Measurements from ENCODE around the gene LYAR. TPM values are rescaled to one million over a fixed set of nuclear protein-coding genes. Genes with fewer than 3 reads are reported as not detected.

Gene LYAR, protein sequence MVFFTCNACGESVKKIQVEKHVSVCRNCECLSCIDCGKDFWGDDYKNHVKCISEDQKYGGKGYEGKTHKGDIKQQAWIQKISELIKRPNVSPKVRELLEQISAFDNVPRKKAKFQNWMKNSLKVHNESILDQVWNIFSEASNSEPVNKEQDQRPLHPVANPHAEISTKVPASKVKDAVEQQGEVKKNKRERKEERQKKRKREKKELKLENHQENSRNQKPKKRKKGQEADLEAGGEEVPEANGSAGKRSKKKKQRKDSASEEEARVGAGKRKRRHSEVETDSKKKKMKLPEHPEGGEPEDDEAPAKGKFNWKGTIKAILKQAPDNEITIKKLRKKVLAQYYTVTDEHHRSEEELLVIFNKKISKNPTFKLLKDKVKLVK
- polyA plus RNA-seq (2013, experiment 1 of 2; ENCODE audit: insufficient read length) = 13.8 TPM
- 15.5 TPM for polyA plus RNA-seq (2013, experiment 2 of 2; ENCODE audit: insufficient read length)

DNA sequence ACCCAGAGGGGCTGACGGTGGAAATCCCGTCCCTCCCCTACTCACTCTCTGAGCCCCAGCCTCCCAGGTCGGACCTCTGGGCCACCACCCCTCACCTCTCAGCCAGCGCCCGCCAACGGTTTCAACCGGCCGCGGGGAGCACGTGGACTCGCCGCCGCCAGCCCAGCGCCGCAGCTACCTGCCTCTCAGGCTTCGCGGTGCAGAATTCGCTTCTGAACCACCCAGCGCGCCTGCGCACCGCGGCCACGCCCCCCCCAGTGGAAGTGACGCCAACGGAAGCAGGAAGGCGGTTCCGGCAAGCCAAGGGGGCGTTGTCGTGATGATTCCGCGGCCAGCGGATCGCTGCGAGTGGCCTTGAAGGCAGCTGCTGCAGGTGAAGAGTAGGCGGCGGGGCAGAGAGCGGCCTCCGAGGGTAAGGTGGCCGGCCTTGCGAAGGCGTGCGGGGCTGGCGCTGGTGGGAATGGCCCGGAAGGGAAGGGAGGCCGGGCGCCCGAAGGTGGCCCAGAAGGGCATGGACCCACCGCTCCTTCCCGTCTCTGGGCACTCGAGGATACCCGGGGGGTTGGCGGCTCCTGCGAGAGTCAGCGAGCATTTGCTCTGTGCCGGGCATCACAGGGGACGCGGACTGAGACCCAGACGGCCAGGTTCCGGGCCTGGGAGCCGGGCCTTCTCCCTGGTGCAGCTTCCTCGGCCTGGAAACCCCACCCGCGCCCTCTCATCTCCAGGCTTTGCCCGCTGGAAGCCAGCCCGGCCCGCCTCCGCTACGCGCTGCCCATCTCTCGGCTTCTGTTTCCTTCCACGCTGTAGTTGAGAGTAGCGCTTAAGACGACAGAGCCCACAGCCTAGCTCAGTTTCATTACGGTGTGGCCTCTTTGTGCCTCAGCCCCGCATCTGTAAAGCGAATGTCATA, at the start of gene LYAR, which contains the start of gene ZBTB49:
LYAR (minus strand) TSS at position 214 of the 910 bp plus-strand sequence. CDS start 6,412 bp downstream, outside the sequence.
ZBTB49 (plus strand) TSS at position 311 of the 910 bp plus-strand sequence. CDS start 9,695 bp downstream, outside the sequence.
- peak; percentile 83 for DNase-seq

DNA sequence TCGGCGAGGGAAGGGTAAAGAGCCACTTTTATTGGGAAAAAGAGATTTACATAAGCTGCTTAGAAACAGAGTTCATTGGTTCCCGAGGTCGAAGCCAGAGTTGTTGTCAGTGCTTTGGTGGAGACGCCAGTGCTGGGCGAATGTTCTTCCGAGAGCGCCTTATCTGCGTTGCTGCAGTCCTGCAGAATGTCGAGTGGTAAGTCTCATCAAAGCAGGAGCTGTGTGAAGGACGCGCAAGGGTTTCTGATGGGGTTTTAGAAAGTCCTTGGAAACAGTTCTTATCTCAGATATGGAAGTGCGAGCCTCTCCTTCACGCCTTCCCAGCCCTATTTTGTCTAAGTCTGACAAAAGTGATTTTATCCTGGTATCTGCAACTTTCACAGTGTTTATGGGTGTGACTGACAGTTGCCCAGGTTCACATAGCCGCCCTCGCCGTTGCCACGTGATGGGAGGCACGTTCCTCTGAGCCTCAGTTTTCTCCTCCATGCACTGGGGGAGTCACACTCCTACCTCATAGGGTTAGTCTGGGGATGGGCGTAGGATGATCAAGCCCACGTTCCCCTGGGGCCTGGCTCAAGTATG, 49.6 kb upstream of the LYAR start:
- no peak for DNase-seq

DNA sequence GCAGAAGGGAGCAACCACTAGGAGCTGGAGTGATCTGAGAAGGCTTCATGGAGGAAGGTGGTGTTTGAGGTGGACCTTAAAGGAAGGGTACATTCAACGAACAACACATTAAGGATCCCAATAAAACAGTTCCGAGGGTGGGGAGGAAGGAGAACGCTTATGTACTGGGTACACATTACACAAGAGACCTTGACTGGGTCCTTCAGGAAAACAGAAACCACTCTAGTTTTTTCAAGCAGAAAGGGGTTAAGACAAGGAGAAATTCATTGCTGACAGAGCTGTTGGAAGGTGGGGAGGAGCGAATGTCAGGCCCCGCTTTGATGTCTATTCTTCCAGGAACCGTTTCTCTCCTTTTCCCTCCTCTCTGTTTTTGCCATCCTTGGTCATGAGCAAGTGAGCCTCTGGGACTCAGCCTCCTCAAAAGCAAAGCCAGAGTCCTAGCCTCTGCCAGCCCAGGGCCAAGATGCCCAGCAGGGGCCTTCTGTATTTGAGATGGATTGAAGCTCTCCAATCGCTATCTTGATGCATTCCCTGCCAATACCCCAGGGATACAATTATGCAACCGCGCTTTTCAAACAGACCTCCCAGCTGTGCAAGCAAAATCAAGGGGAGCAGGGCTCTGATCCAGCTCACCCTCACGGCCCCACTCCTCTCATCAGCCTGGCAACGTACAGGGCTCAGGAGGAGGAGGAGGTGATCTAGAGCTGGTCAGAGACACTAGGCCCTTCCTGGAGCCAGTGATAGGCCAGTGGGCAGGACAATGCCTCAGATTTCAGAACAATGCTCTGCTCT, 48.5 kb upstream of the LYAR start:
- no peak for DNase-seq

DNA sequence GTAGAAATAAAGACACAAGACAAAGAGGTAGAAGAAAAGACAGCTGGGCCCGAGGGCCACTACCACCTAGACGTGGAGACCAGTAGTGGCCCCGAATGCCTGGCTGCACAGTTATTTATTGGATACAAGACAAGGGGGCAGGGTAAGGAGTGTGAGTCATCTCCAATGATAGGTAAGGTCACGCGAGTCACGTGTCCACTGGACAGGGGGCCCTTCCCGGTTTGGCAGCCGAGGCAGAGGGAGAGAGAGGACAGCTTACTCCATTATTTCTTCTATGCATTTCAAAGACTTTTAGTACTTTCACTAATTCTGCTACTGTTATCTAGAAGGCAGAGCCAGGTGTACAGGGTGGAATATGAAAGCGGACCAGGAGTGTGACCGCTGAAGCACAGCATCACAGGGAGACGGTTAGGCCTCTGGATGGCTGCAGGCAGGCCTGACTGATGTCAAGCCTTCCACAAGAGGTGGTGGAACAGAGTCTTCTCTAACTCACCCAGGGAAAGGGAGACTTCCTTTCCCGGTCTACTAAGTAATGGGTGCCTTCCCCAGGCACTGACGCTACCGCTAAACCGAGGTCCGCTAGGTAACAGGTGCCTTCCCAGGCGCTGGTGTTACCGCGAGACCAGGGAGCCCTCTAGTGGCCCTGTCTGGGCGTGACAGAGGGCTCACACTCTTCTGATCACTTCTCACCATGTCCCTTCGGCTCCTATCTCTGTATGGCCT, 45.0 kb upstream of the LYAR start:
- DNase-seq = peak; percentile 39

DNA sequence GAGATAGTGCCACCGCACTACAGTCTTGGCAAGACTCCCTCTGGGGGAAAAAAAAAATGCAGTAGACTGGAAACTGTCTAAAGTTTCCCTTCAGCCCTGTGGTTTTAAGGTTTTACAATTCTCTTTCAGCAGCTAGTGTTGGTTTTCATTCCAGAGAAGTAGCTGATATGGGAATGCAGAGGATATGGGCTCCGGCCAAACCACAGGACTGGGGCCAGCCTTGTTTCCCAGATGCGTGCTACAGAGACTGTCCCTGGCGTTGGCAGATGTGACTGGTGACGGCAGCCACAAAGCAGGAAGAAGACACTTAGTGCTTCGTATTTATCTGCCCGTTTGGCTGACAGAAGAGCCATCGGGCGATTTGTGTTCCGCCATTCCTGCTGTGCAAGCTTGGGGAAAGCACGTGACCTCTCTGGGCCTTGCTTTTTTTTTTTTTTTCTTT, 43.3 kb upstream of the LYAR start:
- peak; percentile 90 for DNase-seq

DNA sequence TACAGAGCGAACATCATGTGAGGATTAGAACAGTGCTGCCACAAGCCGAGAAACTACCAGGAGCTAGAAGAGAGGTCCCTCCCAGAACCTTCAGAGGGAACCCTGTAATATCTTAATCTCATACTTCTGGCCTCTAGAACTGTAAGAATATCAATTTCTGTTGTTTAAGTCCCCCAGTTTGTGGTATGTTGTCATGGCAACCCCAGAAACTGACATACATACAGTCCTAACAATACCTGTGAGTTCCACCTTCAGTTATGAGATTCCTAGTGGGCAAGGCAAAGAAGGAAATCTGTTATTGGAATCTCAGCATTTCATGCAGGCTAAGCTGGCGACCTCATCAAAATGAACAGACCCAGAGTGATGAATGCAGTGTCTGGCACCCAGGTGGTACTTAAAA, 42.6 kb upstream of the LYAR start:
- DNase-seq = no peak

DNA sequence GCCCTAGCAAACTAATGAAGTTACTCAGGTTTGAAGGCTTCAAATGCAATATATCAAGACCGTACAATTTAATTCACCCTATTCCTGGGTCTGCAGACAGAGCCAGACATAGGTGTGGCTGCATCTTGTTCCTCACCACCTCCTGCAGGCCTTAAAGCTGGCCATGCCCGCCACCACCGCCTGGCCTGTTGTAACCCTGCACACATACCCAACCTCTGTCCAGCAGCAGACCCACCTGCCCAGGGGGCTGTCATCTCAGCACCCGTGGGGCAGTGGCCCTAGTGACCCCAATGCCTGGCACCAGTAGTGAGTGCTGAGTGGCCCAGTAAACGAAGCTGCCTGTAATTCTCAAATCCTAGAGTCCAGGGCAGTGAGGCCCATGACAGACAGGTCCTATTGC, 40.8 kb upstream of the LYAR start:
- DNase-seq = no peak

DNA sequence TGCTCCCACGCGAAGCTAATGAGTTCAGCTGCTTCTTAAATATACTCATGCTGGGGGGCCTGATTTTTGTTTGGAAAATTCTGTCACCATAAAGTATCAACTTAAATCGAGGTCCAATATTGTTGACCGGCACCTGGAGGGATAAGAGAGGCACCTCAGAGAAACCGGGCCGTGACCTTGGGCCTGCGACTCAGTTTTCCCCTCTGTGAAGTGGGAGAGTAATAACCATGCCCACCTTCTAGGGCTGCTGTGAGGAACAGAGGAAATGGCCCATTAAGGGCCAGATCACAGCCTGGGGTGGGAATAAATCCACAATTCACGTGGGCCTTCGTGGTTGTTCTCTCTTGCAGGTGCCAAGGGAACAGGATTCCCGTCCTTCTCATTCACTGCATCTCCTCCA, 39.5 kb upstream of the LYAR start:
- no peak for DNase-seq

DNA sequence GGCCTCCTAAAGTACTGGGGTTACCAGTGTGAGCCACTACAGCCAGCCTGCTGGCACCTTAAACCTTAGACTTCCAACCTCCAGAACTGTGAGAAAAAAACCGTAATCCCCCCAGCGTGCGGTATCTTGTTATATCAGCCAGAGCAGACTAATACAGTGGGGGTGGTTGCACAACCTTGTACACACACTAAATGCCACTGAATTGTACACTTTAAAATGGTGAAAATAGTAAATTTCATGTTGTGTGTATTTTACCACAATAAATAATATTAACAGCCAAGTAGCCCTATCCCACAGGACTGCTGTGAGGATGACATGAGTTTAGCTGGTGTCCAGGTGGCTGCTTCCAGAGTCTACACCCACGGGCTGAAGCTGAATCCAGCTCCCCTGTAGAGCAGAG, 38.9 kb upstream of the LYAR start:
- no peak for DNase-seq

DNA sequence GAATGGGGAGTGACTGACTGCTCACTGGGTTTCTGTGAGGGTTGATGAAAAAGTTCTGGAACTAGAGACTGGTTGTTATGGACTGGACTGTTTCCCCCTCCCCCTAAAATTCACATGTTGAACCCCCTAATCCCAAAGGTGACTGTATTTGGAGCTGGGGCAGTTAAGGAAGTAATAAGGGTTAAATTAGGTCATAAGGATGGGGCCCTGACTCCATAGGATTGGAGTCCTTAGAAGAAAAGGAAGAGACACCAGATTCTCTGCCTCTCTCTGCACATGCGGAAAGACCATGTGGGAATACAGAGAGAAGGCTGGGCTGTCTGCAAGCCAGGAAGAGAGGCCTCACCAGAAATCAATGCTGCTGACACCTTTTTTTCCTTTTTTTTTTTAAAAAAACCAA, 38.3 kb upstream of the LYAR start:
- no peak for DNase-seq

DNA sequence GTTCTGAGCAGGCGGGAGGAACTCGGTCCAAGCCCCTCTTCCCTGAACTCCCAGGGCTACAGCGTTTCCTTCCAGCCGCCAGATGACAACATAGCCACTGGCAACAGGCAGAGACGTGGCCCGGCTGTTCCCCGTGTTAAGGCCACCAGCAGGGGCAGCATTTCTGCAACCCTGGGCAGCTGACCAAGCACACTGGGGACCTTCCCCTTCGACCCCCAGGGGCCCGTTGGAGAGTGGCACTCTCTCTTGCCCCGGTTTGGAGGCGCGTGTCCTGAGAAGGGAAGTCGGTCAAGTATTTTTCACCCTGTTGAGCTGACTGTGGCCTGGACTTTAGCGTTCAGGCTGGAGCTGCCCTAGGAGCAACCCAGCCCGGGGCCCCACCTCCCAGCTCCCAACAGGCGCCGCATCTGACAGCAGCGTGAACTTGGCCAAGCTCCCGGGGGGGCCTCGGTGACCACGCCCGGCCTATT, 37.7 kb upstream of the LYAR start:
- peak; percentile 10 for DNase-seq

DNA sequence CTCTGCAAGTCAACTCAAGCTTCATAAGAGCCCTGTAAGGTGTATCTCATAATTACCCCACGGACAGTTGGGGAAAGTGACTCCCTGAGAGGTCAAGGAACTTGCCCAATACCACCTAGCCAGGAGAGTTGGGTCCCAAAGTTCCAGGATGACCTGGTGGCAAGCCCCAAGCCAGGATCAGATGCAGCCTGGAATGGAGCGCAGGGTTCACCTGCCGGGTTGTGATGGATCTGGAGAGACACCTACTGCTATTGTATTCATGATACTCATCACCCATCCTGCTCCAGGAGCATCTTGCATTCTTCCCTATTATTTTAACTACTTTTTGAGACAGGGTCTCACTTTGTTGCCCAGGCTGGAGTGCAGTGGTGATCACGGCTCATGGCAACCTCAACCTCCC, 36.2 kb upstream of the LYAR start:
- DNase-seq = no peak

DNA sequence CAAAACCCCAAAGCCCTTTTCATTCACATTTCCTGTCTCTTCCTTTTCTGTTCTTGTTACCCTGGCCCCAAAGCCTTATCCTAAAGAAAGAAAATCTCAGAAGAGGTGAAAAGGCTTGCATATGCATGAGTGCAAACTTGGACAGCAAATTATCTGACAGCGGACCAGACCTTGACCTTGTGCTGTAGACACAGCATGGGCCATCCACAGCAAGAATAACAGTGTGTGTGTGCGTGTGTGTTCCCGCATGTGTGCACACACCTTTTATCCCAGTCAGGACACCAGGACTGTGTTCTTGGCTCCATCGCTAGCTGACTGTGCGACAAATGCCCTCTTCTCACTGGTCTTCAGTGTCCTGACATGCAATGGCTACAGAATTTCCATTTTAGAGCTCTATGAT, 35.4 kb upstream of the LYAR start:
- no peak for DNase-seq

DNA sequence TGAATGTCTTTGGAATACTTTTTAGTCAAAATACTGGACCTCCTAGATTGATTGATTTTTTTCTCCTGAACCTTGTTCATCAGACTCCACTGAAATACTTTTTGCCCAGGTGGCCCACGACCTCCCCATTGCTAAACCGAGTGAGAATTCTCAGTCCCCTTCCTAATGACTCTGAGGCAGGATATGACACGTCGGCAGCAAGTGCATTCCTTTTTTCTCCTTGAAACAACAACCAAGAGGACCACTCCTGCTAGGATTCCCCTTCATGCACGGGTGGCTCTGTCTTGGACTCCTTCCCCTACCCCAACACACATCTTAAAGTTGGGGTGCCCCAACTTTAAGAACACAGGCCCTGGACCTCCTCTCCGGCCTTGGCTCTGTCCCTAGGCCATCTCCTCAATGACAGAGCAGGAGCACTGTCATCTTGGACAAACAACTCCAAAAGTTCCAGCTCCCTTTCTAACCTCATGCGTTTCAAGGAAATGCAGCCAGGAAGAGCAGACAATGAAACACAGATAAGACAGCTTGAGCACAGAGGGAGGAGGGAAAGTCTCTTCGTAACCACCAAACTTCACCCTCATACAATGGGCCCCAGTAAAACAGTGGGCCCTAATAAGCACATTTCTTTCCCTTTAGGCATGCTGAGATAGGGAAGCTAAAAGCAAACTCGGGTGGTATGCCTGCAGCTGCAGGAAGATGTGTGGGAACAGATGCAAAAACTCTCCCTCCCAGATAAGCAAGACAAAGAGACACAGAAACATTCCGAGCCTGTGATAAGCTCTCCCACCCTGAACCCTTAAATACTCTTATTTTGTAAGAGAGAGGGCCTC, 34.0 kb upstream of the LYAR start:
- no peak for DNase-seq

DNA sequence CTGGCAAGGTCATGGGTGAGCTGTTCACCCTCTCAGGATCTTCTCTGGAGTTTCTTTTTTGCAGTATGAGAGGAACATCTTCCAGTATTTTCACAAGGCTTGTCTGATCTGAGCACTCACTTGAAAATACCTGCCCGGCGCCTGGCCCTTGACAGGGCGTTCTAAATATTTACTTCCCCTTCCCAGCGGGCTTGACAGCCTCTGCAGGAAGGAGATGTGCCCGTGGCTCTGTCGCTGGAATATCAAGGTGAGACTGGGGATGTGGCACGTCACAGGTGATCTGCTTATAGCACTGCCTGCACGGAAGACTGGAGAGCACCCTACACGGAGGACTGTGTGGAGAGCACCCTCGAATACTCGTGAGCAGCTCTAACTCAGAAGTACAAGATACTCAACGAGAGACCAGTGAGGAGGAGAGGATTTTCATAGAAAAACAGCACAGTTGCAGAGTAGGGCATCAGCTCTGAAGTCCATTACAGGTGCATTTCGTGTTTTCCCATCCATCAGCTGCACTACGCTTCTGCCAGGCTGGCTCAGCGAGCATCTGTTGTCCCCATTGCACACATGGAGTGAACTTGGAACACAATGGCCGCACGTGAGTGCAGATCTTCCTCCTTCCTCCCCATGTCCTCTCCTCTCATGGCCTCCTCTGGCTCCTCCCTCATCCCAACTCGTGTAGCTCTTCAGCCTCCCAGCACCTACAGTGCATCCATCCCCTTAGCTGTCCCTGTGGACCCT, 32.2 kb upstream of the LYAR start:
- DNase-seq = no peak

DNA sequence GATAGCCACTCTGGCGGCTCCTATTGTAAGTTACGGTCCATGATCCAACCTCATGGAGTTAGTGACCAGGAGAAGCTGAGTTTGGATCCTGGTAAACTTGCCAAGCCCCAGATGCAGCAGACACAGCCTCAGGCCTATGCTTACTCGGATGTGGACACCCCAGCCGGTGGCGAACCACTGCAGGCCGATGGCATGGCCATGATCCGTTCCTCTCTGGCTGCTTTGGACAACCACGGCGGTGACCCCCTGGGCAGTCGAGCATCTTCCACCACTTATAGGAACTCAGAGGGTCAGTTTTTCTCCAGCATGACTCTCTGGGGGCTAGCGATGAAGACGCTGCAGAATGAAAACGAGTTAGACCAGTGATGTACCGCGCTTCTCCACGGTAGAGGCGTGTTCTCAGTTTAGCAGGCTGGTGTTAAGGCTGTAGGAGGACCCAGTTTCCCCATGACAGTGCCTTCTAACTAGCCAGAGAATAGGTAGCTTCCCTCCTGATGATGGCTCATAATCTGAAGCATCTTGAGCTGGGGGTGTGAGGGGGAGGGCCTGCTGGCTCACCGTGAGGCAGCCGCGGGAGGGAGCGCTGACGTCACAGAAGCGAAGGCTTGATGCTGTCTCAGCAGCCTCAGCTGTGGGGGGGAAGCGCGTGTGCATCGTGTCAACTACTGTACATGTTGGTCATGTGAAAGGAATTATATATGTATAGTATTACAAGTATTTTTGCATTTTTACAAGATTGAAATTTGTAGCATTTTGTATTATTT, 31.2 kb upstream of the LYAR start:
- no peak for DNase-seq

DNA sequence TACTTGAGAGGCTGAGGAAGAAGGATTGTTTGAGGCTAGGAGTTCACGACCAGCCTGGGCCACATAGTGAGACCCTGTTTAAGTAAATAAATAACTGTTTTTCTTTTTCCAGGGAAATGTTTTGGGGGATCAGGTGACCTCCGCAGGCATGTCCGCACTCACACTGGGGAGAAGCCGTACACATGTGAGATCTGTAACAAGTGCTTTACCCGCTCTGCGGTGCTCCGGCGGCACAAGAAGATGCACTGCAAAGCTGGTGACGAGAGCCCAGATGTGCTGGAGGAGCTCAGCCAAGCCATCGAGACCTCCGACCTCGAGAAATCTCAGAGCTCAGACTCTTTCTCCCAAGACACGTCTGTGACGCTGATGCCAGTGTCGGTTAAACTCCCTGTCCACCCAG, 30.6 kb upstream of the LYAR start:
- DNase-seq = no peak

DNA sequence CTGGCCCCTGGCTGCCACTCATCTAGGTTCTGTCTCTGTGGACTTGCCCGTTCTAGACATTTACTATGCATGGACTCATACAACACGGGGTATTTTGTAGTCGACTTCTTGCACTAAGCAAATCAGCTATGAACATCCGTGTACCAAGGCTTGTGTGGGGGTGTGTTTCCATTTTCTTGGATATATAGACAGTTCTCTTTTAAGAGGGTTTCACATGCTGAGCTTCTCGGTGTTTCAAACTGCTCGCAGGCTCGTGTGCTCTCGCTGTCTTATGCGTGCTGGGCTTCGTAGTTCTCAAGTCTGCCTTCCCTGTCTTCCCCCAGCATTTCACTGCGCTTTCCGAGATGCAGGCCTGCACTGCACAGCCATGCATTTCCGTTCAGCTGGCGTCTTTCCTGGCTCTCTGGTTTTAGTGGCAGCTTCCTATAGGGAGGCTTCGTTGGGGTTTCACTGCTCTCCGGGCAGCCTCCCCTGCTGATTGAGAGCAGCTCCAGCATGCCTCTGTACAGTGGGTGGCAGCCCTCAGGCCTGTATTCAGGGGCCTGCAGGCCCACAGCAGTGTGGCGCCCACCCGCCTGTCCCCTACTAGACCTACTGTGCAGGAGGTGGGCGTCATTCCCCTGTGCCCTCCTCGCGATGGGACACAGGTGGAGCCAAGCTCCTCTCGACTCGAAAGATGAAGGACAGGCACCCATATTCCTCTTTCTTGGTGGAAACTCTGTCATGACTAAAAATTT, 27.7 kb upstream of the LYAR start:
- no peak for DNase-seq
